NOMO-1 (cell line): Measurements from ENCODE around the gene PAM16.

ENCODE experiments used
- DNase-seq, 2 experiments: peaks; one replicate each; lab custom pipeline; 2025; ENCODE audit not compliant: unreplicated experiment in 2 of 2; lab: John Stamatoyannopoulos, UW

PAM16 gene

DNA sequence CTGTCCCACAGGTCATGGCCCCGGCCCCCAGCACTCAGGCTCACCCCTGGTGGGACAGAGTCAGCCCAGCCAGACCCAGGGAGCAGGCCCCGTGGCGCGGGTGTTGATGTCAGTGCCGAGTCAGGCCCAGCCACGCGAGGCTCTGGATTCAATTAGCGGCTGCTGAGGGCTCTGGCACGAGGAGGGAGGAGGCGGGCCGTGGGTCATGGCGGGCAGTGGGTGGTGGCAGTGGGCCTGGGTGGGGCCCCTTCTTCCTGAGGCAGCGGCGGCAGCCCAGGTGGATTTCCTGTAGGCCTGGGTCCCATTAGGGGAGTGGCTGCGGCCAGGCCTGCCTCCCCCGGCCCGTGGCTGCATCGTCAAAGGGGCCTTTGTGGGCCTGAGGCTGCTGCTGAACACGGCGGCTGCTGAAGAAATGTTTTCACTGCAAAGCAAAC is 33.4 kb upstream of the PAM16 start:
- no peak for DNase-seq

DNA sequence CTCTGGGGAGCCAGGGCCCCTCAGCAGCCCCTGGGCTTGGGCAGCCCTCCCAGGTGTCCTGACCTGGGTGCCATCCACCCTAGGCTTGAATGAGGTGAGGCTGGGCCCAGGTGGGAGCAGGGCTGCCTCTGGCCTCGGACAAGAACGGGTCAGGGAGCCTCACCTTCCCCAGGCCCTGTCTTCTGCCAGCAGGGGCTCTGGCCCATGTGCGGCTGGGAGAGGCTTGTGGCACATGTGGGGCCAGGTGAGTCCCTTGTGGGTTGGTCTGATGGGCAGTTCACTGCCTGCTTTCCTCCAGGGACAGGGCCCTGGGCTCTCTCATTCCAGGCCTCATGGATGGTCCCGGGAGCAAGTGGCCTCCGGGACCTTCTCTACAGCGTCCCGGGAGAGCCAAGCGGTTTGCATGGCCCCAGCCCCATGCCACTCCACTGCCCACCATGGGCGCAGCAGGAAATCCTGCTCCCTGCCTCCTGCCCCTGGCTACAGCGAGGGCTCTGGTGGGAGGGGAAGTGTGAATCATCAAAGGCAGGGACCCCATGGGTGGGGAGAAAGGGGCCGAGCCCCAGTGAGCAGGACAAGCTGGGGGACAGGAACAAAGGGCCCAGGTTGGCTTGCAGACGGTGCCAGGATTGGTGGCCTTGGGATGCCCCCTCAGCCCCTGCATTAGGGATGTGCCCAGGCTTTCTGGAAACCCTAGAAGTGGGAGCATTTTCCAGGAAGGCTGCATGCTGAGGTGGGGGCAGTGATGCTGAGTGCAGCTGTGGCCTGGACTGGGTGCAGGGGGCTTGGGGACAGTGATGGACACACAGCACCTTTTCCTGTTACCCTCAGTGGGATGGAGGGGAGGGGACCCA is 32.7 kb upstream of the PAM16 start:
- no peak for DNase-seq

DNA sequence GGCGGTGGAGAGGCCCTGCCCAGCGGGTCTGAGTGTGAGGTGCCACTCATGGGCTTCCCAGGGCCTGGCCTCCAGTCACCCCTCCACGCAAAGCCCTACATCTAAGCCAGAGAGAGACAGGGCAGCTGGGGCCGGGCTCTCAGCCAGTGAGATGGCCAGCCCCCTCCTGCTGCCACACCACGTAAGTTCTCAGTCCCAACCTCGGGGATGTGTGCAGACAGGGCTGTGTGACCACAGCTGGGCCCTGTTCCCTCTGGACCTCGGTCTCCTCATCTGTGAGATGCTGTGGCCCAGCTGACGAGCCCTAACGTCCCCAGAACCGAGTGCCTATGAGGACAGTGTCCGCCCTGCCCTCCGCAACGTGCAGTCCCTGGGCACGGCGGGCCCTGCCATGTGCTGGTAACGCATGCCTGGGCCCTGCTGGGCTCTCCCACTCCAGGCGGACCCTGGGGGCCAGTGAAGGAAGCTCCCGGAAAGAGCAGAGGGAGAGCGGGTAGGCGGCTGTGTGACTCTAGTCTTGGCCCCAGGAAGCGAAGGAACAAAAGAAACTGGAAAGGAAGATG is 31.8 kb upstream of the PAM16 start:
- no peak for DNase-seq

DNA sequence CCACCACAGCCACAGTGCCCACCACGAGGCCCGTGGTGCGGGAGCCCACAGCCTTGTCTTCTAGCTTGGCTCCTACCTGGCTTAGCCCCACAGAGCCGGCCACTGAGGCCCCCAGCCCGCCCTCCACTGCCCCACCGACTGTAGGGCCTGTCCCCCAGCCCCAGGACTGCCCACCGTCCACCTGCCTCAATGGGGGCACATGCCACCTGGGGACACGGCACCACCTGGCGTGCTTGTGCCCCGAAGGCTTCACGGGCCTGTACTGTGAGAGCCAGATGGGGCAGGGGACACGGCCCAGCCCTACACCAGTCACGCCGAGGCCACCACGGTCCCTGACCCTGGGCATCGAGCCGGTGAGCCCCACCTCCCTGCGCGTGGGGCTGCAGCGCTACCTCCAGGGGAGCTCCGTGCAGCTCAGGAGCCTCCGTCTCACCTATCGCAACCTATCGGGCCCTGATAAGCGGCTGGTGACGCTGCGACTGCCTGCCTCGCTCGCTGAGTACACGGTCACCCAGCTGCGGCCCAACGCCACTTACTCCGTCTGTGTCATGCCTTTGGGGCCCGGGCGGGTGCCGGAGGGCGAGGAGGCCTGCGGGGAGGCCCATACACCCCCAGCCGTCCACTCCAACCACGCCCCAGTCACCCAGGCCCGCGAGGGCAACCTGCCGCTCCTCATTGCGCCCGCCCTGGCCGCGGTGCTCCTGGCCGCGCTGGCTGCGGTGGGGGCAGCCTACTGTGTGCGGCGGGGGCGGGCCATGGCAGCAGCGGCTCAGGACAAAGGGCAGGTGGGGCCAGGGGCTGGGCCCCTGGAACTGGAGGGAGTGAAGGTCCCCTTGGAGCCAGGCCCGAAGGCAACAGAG is 31.0 kb upstream of the PAM16 start:
- no peak for DNase-seq

DNA sequence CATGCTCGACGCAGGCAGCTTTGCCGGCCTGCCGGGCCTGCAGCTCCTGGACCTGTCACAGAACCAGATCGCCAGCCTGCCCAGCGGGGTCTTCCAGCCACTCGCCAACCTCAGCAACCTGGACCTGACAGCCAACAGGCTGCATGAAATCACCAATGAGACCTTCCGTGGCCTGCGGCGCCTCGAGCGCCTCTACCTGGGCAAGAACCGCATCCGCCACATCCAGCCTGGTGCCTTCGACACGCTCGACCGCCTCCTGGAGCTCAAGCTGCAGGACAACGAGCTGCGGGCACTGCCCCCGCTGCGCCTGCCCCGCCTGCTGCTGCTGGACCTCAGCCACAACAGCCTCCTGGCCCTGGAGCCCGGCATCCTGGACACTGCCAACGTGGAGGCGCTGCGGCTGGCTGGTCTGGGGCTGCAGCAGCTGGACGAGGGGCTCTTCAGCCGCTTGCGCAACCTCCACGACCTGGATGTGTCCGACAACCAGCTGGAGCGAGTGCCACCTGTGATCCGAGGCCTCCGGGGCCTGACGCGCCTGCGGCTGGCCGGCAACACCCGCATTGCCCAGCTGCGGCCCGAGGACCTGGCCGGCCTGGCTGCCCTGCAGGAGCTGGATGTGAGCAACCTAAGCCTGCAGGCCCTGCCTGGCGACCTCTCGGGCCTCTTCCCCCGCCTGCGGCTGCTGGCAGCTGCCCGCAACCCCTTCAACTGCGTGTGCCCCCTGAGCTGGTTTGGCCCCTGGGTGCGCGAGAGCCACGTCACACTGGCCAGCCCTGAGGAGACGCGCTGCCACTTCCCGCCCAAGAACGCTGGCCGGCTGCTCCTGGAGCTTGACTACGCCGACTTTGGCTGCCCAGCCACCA is 30.2 kb upstream of the PAM16 start:
- no peak for DNase-seq

DNA sequence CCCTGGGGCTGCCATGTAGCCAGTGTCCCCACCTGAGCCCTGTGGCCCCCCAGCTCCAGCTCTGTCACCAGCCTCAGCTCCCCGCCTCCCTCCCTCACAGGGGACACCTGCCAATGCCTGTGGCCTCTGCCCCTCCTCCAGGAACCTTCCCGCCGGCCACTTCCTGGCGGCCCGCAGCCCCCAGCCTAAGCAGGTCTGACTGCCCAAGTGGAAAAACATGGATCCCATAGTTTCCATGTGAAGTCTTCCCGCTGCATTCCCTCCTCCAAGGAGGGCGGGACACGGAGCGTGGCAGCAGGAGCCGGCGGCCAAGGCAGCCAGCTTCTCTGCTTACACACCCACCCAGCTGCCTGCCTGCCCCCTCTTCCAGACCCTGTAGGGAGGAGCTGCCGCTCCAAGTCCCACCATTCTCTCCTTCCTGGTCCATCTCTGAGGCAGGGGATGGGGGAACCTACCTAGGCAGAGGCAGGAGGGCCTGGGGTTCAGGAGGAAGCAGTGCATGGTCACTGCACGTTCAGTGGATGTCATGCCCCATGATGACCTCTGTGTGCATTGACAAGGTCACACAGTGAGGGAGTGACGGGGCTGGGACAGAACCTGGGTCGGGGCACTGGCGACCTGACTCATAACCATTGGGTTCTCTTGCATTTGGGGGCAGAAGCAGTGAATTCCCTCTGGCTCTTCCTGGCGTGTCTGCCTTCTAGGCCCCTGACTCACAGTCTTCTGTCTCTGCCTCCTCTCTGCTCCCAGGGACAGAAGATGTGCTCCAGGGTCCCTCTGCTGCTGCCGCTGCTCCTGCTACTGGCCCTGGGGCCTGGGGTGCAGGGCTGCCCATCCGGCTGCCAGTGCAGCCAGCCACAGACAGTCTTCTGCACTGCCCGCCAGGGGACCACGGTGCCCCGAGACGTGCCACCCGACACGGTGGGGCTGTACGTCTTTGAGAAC is 29.3 kb upstream of the PAM16 start:
- no peak for DNase-seq

DNA sequence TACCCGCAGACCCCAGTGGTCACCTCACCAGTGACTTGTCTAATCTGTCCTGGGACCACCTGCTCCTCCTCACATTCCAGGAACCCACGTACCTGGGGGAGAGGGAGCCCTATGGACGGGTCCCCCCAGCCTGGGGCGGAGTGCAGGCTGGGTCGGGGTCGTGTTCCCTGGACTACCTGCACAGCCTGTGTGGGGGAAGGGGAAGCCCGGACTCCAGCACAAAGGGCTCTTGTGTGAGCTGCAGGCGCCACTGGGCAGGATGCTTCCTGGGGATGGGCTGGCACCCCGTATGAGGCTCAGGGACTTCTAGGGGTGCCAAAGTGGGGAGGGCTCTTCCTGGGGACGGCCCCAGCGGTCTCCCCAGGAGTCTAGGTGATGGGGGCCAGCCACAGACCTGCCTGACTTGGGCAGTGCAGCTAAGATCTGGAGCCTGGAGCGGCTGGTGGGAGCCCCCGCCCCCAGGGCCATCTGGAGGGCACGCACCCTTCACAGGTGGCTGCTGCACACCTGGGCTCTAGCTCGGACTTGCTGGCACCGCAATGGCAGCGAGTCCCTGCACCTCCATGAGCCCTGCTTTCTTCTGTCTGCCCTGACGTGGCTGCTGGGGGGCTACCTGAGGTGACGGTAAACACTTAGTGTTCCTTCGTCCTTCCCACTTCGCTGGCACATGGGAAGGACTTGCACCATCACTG is 28.0 kb upstream of the PAM16 start:
- no peak for DNase-seq

DNA sequence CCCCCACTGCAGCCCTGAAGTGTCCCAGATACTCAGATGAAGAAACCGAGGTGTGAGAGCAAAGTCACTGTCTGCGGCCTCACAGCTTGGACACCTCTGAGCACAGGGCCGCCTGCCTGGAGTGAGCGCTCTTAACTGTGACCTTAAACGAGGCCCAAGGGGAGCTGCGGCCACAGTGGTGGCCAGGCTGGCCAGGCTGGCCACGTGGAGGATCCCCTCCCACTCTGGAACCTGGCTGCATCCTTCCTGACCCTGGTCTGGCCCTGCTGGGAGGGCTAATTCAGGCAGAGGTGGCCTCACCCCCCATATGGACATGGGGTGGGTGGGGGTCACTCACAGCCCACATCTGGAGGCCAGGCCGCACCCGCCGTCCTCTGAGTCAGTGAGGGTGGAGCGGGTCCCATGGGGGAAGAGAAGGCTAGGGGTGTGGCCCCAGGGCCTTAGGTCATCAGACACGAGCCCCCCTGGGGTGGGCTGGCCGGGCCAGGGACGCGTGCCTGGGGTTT is 27.1 kb upstream of the PAM16 start:
- no peak for DNase-seq

DNA sequence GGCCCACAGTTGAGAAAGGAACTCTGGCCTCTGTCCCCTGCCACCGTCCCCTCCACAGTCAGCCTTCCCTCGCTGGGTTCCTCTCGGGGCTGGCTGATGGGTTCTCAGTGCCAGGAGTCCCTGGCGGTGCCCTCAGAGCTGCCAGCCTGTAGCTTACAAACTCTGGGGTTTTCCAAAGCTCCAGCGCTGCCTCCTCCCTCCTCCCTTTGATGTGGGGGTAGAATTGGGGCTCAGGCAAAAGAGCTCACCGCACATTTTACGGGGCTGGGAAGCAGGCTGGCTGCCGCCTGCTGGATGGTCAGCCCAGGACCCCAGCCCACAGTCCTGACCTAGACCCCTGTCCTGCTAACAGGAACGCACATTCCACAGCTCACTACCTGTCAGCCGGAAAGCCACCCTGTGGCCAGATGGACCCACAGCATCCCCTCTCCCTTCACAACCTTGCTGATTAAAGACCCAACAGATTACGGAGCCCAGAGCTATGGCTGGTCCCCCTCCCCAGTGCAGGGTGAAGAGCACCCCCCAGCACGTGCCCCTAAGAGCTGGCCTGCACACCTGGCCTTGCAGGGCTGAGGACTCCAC is 26.5 kb upstream of the PAM16 start:
- DNase-seq: no peak

DNA sequence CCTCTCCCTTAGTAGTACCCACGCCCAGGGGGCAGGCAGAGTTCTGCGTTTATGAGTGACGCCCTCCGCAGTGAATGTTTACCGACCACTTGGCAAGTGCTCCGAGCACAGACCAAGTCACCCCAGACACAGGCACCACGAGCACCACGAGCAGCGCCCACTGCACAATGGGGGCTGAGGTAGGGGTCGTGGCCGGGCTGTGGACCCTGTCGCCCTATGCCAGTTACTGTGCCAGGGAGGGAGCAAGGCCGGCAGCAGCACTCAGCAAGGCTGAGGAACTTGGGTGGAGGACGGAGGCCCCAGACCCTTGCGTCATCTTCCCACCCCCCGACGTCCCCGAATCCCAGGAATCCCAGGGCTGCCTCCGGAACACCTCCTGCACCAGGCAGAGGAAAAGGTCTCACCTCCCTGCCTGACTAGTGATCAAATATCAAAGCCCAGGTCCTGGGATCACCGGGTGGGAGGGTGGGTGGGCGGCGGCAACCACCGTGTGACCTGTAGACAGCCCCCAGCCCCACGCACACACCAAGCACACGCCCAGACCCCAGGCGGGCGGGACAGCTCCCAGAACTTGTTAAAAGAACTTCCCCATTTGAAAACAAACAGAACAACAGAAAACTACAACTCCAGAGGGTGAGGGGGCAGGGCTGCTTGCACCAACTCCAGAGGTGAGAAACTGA is 25.9 kb upstream of the PAM16 start:
- DNase-seq: no peak

DNA sequence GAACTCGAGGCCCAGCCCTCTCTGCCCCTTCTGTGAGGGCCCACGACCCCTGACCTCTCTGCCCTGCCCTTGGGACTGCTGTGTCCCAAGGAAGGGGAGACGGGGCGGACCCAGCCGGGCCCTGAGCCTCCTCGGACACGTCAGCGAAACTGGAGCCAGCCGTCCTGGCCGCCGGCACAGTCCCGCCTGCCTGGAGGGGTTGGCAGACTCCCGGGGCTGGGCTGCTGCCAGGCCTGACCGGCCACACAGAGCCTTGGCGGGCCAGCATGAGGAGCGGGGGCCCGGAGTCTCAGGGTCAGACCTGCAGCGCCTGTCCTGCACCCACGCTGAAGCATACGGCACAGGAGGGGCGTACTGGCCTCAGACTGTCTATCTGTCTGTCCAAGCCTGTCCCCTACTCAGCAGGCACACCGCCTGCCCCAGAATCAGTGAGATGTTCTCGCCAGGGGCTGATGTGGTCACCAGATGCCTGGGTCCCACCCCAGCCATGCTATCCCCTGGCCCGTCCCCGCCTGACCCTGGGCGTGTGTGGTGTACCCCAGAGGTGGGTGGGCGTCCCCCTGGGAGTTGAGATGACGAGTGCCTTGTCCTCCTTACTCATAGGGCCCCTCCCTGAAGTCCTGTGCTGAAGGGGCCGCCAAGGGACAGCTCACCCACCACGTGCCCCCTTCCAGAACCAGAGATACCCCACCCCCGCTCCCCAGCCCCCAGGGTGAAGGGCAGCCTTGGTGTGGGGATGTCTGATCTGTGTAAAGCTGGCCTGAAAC is 25.2 kb upstream of the PAM16 start:
- DNase-seq: no peak

DNA sequence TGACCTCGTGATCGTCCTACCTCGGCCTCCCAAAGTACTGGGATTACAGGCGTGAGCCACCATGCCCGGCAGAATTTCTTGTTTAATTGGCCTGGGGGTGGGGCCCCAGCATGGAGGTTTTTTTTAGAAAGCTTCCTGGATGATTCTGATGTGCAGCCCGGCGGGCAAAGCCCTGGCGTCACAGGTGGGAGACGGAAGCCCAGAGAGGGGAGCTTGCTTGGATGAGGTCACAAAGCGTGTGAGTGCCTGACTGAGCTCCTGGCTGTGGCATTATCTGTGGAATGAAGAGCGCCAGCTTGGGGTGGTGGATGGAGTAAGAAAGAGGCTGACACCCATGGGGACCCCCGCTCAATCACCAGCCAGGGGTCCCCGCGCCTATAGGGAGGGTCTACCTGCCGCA is 24.6 kb upstream of the PAM16 start:
- DNase-seq: no peak

DNA sequence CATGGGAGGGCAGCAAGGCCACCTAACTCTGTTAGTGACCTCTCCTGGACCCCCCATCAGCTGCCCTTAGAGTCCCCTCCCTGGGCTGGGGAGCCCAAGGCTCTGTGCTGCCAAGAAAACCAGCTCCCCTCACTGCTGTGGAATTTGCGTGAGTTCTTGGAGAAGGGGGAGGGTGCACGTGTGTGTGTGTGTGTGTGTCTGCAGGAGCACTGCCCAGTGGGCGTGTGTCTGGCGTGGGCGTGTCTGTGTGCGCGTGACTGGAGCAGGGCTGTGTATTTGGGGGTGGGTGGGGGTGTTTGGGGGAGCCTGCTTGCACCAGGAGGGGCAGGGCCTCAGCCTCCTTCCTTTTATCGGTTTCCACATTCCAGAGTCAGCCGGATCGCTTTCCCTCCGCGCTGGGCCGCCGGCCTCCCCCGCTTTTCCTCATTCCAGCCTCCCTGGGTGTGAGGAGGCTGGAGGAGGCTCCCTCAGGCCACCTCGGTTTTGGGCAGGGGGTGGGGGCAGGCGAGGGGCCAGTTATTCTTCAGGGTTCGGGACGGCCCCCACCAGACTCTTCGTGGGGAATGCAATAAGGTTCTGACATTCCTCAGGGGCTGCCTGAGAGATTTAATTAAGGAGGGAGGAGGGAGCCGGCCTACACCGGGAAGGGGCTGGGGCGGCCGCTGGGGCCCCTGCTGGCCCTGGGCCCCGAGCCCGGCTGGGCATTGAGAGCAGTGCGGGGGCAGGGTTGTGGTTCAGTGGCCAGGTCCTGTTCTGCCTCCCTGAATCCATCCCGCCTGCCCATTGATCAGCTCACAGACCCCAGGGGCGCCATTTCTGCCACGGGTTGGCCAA is 23.0 kb upstream of the PAM16 start:
- no peak for DNase-seq

DNA sequence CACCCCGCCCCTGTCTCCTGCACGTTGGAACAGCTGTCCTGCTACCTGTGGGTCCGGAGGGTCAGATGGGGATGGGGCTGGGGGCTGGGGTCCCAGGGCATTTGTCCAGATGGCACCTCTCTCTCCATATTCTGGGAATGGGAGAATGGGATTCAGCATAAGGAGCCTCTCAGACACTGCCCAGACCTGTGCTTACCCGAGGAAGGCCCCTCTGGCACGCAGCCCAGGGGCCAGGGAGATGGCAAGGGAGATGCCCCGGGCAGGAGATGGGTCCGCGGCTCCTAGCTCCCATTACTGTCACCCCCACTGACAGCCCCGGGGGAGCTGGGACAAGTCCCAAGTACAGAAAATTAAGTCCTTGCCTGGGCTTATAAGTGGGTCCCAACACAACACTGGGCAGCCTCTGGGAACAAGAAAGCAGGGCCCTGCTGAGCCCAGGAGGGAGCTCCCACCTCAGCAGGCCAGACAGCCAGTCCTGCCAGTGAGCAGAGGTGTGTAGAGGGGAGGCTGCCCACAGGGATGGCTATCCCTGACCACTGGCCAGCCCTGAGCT is 22.3 kb upstream of the PAM16 start:
- DNase-seq: no peak

DNA sequence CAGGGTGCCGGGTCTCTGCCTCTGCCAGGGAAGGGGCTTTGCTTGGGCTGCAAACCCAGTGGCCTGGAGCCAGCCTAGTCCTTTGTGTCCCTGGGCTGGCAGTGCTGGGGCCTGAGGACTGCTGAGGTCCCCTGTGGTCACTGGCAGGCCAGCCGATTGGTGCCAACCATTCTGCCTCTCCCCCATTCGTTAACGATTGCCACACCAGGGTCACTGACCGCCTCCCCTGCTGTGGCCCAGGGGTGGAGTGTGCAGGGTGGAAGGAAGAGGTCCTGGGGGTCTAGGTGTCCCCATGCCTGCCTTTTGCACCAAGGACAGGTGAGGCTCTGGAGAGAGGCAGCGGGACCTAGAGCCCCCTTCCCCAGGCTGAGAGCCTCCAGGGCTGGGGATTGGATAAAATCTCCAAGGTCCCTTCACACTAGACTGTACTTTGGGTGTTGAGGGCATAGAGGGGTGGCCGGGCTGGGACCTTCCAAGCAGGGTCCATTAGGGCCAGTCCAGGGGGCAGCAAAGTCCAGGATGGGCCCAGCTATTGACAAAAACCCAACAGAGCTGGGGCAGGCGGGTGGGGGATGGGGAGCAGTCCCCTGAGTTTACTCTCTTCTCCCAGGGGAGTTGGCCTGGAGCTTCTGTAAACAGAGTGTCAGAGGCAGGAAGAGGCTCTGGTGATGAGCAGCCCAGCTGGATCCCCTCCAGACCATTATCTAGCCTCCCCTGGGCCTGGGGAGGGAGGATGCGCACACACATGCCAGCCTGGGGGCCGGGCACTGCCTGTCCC is 21.6 kb upstream of the PAM16 start:
- no peak for DNase-seq
